ENCODE data around the gene STMN1.

Gene STMN1

GRCh38 chr1:25890239-25891034 lies 15.8 kb downstream of the STMN1 start:
- no peak for DNase-seq

DNA sequence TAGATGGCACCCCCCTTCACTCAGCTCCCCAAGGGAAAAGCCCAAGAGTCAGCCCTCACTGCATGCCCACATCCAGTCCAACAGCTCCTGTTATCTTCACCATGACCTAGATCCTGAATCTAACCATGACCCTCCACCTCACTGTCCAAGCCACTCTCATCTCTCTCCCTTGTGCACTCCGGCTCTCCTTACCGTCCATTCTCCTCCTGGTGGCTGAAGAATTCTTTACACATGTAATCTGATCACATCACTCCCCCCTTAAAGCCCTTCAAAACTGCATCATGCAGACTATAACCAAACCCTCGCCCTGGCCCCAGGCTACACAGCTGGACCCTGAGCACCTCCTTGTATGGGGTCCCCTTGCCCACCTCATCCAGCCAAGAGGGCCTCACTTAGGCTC lies 16.7 kb downstream of the STMN1 start:
- no peak for DNase-seq

GRCh38 chr1:25888426-25888987 lies 17.7 kb downstream of the STMN1 start:
- no peak for DNase-seq

- no peak for DNase-seq
Measured at GRCh38 chr1:25885602-25886001, 20.6 kb downstream of the STMN1 start.

GRCh38 chr1:25881266-25881665 lies 25.0 kb downstream of the STMN1 start:
- no peak for DNase-seq

DNA sequence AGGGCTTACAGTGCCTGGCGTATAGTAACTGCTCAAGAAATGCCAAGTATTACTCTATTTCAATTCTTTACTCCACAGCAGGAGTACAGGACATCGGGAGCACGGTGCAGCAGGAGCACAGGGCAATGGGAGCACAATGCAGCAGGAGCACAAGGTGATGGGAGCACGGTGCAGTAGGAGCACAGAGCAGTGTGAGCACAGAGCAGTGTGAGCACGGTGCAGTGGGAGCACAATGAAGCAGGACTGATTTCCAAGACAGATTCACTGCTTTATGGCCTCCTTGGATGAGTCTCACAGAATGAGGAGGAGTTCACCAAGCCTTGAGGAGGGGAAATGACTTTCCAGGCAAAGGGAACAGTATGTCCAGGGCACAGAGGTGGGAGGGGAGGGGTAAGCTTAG lies 25.7 kb downstream of the STMN1 start:
- no peak for DNase-seq

GRCh38 chr1:25879675-25880074 lies 26.5 kb downstream of the STMN1 start:
- DNase-seq, result no peak

- DNase-seq, result no peak
Measured at GRCh38 chr1:25878690-25879089, 27.5 kb downstream of the STMN1 start.

- DNase-seq, result no peak
Measured at GRCh38 chr1:25877155-25877554, 29.1 kb downstream of the STMN1 start.

DNA sequence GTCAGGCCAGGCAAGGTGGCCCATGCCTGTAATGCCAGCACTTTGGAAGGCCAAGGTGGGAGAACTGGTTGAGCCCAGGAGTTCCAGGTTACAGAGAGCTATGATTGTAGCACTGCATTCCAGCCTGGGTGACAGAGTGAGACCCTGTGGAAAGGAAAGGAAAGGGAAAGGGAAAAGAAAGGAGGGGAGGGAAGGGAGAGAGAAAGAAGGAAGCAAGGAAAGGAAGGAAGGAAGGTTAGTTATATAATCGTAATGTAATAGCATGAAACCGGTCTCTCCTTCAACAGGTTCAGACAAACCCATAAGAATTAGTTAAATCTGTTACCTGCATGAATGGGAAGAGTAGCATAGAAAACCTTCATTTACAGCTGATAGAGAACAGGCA lies 29.5 kb downstream of the STMN1 start:
- no peak for DNase-seq

GRCh38 chr1:25875856-25876692 lies 30.1 kb downstream of the STMN1 start:
- peak in 1 of 2 experiments; percentile 42 for DNase-seq

GRCh38 chr1:25875154-25875855 lies 30.9 kb downstream of the STMN1 start, which contains the start of gene PAQR7:
TSS of gene PAQR7 (minus strand) at chr1:25875708. CDS start at chr1:25863839, 11,869 bp downstream.
- DNase-seq, result peak; percentile 54 to 62

- DNase-seq, result no peak
Measured at GRCh38 chr1:25874635-25875153, 31.5 kb downstream of the STMN1 start.

DNA sequence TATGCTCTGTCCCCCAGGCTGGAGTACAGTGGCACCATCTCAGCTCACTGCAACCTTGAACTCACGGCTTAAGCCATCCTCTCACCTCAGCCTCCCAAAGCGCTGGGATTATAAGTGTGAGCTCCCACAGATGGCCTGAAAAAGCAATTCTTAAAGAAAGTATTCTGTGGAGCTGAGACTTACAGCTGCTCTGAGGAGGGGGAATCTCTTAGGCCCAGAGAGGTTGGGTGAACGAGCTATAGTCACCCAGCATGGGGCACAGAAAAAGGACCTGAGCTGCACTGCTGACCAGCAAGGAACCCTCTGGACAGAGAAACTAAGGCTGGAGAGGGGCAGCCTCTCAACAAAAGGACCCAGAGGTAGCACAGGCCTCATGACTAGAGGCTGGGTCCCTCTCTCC lies 32.0 kb downstream of the STMN1 start:
- DNase-seq, result no peak

DNA sequence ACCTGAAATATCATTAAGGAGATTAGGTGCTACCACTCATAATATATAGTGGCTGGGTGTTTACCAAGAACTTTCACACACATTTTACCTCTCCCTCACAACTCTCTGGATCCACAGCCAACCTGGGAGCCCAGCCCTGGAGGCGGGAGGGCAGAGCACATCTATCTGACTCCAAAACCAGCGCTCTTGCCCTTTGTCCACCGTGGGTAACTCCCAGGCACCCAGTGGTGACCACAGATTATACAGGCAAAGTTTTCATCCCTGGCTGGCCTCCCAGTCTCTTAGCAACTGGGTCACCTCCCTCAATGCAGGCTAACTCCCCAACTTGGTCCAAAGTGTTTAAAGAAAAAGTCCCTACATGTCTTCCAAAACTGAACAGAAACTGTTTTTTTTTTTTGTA lies 33.1 kb downstream of the STMN1 start:
- peak in 1 of 2 experiments; percentile 13 for DNase-seq

GRCh38 chr1:25872713-25873112 lies 33.5 kb downstream of the STMN1 start:
- DNase-seq, result peak; percentile 18 to 19

DNA sequence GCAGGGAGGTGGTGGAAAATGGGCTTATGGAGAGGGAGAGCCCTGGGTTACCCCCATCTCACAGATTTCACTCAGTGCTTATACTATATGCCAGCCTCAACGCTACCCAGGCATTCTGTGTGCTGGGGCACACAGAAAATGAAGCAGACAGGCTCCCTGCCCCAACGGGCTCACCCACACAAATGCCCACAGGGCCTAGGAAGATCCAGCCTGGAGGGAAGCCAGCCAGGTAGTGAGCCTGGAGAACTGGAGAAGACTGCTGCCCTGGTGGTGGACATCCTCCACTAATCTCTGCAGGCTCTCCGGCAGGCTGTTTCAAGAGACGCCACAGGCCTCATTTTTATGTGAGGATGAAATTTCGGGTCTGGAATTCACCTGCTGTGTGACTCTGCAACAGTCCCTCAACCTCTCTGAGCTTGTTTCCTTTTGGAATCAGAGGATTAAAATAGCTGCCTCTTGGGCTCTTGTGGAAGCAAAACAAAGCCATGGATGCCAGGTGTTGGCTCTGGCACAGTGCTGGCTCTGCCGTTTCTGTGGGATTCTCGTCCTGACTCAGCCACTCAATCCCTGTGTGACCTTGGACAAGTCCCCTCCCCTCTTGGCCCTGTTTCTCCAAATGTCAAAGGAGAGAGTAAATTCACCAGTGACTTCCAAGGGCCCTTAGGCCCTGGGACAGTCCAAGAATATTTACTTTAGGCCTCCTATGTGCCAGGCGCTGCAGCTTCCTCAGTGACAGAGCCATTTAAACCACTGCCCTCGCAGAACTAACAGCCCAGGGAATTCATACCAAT lies 34.3 kb downstream of the STMN1 start:
- DNase-seq, result no peak

DNA sequence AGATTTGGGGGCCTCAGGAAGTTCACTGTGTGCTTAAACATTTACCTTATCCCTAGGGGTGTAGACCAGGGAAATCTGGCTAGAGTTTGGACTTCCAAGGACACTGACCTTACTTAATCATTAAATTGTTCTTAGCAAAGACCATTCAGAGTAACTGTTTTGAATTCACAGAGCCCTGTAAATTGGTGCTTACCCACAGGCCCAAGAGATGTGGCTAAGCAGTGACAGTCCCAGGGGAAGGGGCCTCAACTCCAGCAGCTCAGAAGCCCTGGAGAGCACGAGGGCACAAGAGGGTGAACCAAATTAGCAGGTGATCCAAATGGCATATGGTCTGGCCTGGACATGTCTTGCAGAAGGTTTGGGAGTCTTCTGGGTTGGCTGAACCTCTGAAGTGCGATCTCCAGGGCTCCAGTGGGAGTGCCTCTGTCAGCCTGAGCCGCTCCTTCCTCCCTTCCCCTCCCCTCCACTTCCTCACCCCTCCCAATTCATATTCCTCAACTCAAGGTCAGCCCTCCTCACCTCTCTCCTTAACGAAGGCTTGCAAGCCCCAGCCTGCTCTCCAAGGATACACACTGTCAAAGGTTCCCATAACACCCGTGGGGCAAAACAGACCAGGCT lies 35.0 kb downstream of the STMN1 start:
- peak in 1 of 2 experiments; percentile 6 for DNase-seq

- DNase-seq, result no peak
Measured at GRCh38 chr1:25870614-25871013, 35.6 kb downstream of the STMN1 start.

DNA sequence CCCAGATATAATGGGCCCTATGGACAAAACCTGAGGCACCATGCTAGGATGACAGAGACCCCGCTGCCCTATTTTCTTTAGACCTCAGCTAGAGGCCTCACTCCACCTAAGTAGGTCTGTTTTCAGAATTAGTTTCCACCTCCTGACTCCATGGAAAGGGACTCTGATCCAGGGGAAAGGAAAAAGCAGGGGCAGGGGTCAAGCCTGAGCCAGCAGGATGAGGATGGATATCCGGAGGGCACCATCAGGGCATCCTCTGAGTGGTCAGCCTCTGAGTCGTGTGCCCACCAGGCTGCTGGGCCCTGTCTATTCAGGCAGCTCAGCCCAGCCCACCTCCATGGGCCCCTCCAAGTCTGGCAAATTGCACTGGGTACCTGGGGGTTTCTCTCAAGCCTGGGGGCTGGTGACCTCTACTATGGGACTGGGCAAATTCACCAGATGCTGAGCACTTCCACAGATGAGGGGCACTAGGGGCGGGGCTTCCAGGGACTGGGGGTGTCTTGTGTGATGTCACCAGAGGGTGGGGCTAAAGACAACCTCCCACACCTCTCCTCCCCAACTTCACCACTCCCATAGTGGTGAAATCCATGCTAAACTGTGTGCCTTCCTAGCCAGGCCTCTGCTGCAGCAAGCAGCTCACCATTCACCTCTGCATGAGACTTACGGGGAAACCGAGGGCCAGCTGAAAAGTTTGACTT lies 36.2 kb downstream of the STMN1 start:
- DNase-seq, result no peak

Measured in Kasumi-1 (cell line).